B cell (primary cell): ENCODE data around the gene TEKT3.

Source experiments
- CTCF ChIP-seq: fragments of 200-600 bp; IDR thresholded peaks from one replicate; pipeline ENCODE4 v1.8.0; 2022; ENCODE audit warnings: antibody characterized with exemption, mild to moderate bottlenecking
- EZH2 ChIP-seq: IDR thresholded peaks from 2 replicates; pipeline ENCODE4 v1.6.1; 2012; ENCODE audit warnings: borderline replicate concordance, low read depth, mild to moderate bottlenecking, moderate library complexity, low read length; ENCODE audit not compliant: insufficient read depth, poor library complexity, severe bottlenecking

DNA sequence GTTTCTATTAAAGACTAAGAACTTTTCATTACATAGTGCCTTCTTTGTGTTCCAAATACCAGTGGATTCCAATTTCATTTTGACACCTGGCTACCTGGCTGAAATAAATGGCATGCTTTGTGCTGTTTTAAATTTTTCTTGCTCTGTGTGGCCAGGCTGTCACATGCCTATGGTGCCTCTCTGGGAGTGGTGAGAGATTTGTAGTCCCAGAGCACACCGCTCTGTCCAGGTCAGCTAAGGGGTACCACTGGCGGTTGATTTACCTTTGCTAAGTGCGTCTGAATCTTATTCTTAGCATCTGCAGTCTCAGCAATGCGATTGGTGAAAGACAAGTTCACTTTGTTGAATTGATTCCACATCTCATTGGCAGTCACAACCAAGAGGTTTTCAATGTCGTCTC, 29.4 kb downstream of the TEKT3 start:
- TF ChIP-seq CTCF (no peak), EZH2 (no peak)
